ENCODE data around the gene KRTAP3-1.

- TF ChIP-seq, protein P1, sequence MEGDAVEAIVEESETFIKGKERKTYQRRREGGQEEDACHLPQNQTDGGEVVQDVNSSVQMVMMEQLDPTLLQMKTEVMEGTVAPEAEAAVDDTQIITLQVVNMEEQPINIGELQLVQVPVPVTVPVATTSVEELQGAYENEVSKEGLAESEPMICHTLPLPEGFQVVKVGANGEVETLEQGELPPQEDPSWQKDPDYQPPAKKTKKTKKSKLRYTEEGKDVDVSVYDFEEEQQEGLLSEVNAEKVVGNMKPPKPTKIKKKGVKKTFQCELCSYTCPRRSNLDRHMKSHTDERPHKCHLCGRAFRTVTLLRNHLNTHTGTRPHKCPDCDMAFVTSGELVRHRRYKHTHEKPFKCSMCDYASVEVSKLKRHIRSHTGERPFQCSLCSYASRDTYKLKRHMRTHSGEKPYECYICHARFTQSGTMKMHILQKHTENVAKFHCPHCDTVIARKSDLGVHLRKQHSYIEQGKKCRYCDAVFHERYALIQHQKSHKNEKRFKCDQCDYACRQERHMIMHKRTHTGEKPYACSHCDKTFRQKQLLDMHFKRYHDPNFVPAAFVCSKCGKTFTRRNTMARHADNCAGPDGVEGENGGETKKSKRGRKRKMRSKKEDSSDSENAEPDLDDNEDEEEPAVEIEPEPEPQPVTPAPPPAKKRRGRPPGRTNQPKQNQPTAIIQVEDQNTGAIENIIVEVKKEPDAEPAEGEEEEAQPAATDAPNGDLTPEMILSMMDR (IDR thresholded peaks at IDR 0.05), result no peak
- no peak for TF ChIP-seq POLR2AphosphoS5 (IDR thresholded peaks at IDR 0.05)
Measured at GRCh38 chr17:41020336-41020735, 11.4 kb upstream of the KRTAP3-1 start.

Measured in sigmoid colon (tissue), 4 donors.